GM12873 (cell line): ENCODE data around the gene PIF1.

Experiments used
- CTCF ChIP-seq: IDR thresholded peaks from 2 replicates; pipeline ENCODE4 v1.5.1; 2012; ENCODE audit warnings: low read depth, mild to moderate bottlenecking, moderate library complexity, low read length, control low read depth; ENCODE audit not compliant: insufficient read depth; ENCODE audit errors: missing control alignments

The PIF1 gene

GRCh38 chr15:64775551-64776401 is 49.7 kb downstream of the PIF1 start, which contains the start of gene RBPMS2:
Gene RBPMS2 (minus strand): TSS chr15:64775589. CDS start chr15:64775319, 270 bp downstream.
- TF ChIP-seq CTCF, result no peak

GRCh38 chr15:64774629-64775493 is 50.6 kb downstream of the PIF1 start:
- TF ChIP-seq CTCF, result no peak

- TF ChIP-seq CTCF, result no peak
These were observed 51.3 kb downstream of the PIF1 start for GRCh38 chr15:64774037-64774628.

- TF ChIP-seq CTCF, result no peak
These were observed 51.8 kb downstream of the PIF1 start for GRCh38 chr15:64773606-64774005.

- no peak for TF ChIP-seq CTCF
These were observed 52.5 kb downstream of the PIF1 start for GRCh38 chr15:64772964-64773363.

GRCh38 chr15:64772488-64772887 is 53.0 kb downstream of the PIF1 start:
- no peak for TF ChIP-seq CTCF

- TF ChIP-seq CTCF, result no peak
These were observed 54.8 kb downstream of the PIF1 start for GRCh38 chr15:64770626-64771025.
